ENCODE results near the gene KRT79.
"Not testable (repeated sequence)": the region's sequence is repeated elsewhere in the genome, so short reads cannot be mapped to it uniquely, and the experiment has no call there.

The KRT79 gene

GRCh38 chr12:52806821-52807543 lies 27.1 kb downstream of the KRT79 start:
- no peak for DNase-seq (ENCODE audit: low read depth in 2 of 2)

GRCh38 chr12:52806169-52806811 lies 27.8 kb downstream of the KRT79 start:
- DNase-seq (ENCODE audit: low read depth in 2 of 2), result no peak

GRCh38 chr12:52805739-52806138 lies 28.4 kb downstream of the KRT79 start:
- no peak for DNase-seq (ENCODE audit: low read depth in 2 of 2)

- DNase-seq (ENCODE audit: low read depth in 2 of 2), result no peak
These were observed 29.1 kb downstream of the KRT79 start for GRCh38 chr12:52805000-52805399.

- DNase-seq (ENCODE audit: low read depth in 2 of 2), result no peak
These were observed 31.7 kb downstream of the KRT79 start for GRCh38 chr12:52802442-52802841.

- no peak for DNase-seq (ENCODE audit: low read depth in 2 of 2)
These were observed 32.3 kb downstream of the KRT79 start for GRCh38 chr12:52801773-52802172.

- no peak for DNase-seq (ENCODE audit: low read depth in 2 of 2)
These were observed 33.7 kb downstream of the KRT79 start for GRCh38 chr12:52800259-52800917.

GRCh38 chr12:52799505-52800211 lies 34.5 kb downstream of the KRT79 start:
- DNase-seq (ENCODE audit: low read depth in 2 of 2), result no peak

- DNase-seq (ENCODE audit: low read depth in 2 of 2), result no peak
These were observed 35.2 kb downstream of the KRT79 start for GRCh38 chr12:52798671-52799504.

- no peak for DNase-seq (ENCODE audit: low read depth in 2 of 2)
These were observed 36.0 kb downstream of the KRT79 start for GRCh38 chr12:52798003-52798670.

GRCh38 chr12:52797529-52797894 lies 36.6 kb downstream of the KRT79 start:
- DNase-seq (ENCODE audit: low read depth in 2 of 2), result no peak

- DNase-seq (ENCODE audit: low read depth in 2 of 2), result no peak
These were observed 37.1 kb downstream of the KRT79 start for GRCh38 chr12:52796839-52797528.

GRCh38 chr12:52796429-52796794 lies 37.7 kb downstream of the KRT79 start:
- DNase-seq (ENCODE audit: low read depth in 2 of 2), result no peak

GRCh38 chr12:52795694-52796428 lies 38.2 kb downstream of the KRT79 start, which contains the start of gene KRT3:
TSS of gene KRT3 (minus strand) at chr12:52796117. CDS start at chr12:52796042, 75 bp downstream.
- DNase-seq (ENCODE audit: low read depth in 2 of 2), result no peak

- DNase-seq (ENCODE audit: low read depth in 2 of 2), result not testable (repeated sequence)
These were observed 38.8 kb downstream of the KRT79 start for GRCh38 chr12:52795332-52795674.

GRCh38 chr12:52794479-52795331 lies 39.4 kb downstream of the KRT79 start:
- no peak for DNase-seq (ENCODE audit: low read depth in 2 of 2)

- DNase-seq (ENCODE audit: low read depth in 2 of 2), result no peak
These were observed 41.7 kb downstream of the KRT79 start for GRCh38 chr12:52792185-52793029.
